Thoracic aorta (tissue), 2 donors: ENCODE measurements around the gene LETM1. TPM values are rescaled to one million over a fixed set of nuclear protein-coding genes. Genes with fewer than 3 reads are reported as not detected.

Experiments used
- ATAC-seq: fragments of 150-250 bp; one replicate; pipeline ENCODE4 v1.8.0; 2017; ENCODE audit warnings: low read depth; ENCODE audit not compliant: insufficient number of reproducible peaks, low FRiP score
- DNase-seq: peaks from one replicate; pipeline ENCODE4 v3.0.0-alpha.2; 2020; ENCODE audit warnings: low spot score
- H3K27ac ChIP-seq, 2 donors: fragments of 200-600 bp; sonication (generic); 1 replicate in 1 of 2; 2 replicates in 1 of 2; pipeline ENCODE4 v1.5.1; 2016; ENCODE audit warnings: mild to moderate bottlenecking in 2 of 2, moderate library complexity in 2 of 2
- H3K27me3 ChIP-seq: fragments of 200-600 bp; sonication (generic); replicated peaks from 2 replicates; pipeline ENCODE4 v1.6.0; 2016; ENCODE audit warnings: mild to moderate bottlenecking; ENCODE audit not compliant: insufficient read depth
- H3K36me3 ChIP-seq: fragments of 200-600 bp; sonication (generic); one replicate; pipeline ENCODE4 v1.5.1; 2016
- H3K4me1 ChIP-seq, 2 donors: fragments of 200-600 bp; sonication (generic); 1 replicate in 1 of 2; 2 replicates in 1 of 2; pipeline versions ENCODE4 v1.5.1 to v1.6.0; 2016; ENCODE audit warnings: low read depth in 2 of 2, mild to moderate bottlenecking in 1 of 2; ENCODE audit not compliant: control insufficient read depth in 1 of 2
- H3K4me3 ChIP-seq: fragments of 200-600 bp; sonication (generic); 2 replicates; pipeline ENCODE4 v1.5.1; 2016; ENCODE audit warnings: mild to moderate bottlenecking
- H3K9me3 ChIP-seq: fragments of 200-600 bp; sonication (generic); 2 replicates; pipeline ENCODE4 v1.5.1; 2016
- CTCF ChIP-seq: fragments of 200-600 bp; sonication (generic); IDR thresholded peaks from one replicate; pipeline ENCODE4 v1.5.1; 2019; ENCODE audit warnings: antibody characterized with exemption
- total RNA-seq, 2 donors: library from RNA; depleted of rRNA; stranded (reverse); fragments of >200 nt; gene quantifications; one replicate each; pipeline versions ENCODE4 v1.1.0 to v1.2.3, GENCODE V29; 2016

LETM1 gene
- total RNA-seq, 2 donors from 2014 or later = 30.5 to 68.9 TPM

- H3K36me3 ChIP-seq = peaks cover 5% of the 10 kb centered on the region
- H3K4me1 ChIP-seq = peaks cover 0 to 7% of the 10 kb centered on the region in 2 donors
- DNase-seq (no peak), ATAC-seq (no peak)
- no peak overlapping the region for H3K27ac ChIP-seq
- no peak for TF ChIP-seq CTCF
- H3K9me3 ChIP-seq = no peaks in the 10 kb centered on the region
- H3K27me3 ChIP-seq = no peaks in the 10 kb centered on the region
- H3K4me3 ChIP-seq = no peak overlapping the region
These were observed 40.7 kb upstream of the LETM1 start for GRCh38 chr4:1896658-1896991.

- DNase-seq = no peak
- no peak overlapping the region for H3K27ac ChIP-seq
- TF ChIP-seq CTCF = no peak
- no peak for ATAC-seq
- H3K4me1 ChIP-seq = peaks cover 0 to 7% of the 10 kb centered on the region in 2 donors
- no peak overlapping the region for H3K4me3 ChIP-seq
- H3K36me3 ChIP-seq = peaks cover under 1% of the 10 kb centered on the region
- no peaks in the 10 kb centered on the region for H3K27me3 ChIP-seq
- no peaks in the 10 kb centered on the region for H3K9me3 ChIP-seq
These were observed 40.2 kb upstream of the LETM1 start for GRCh38 chr4:1895971-1896657.

- no peak for ATAC-seq
- no peak for DNase-seq
These were observed 35.1 kb upstream of the LETM1 start for GRCh38 chr4:1890979-1891570.

GRCh38 chr4:1887052-1887451 is 31.1 kb upstream of the LETM1 start:
- Histone ChIP-seq H3K27me3 (no peaks in the 10 kb centered on the region), H3K27ac (no peak overlapping the region), H3K4me1 (no peaks in the 10 kb centered on the region), H3K4me3 (no peak overlapping the region), H3K36me3 (no peaks in the 10 kb centered on the region), H3K9me3 (no peaks in the 10 kb centered on the region)
- no peak for TF ChIP-seq CTCF
- DNase-seq = no peak
- no peak for ATAC-seq

More at GRCh38 chr4:1890979-1891570, 35.1 kb upstream of the LETM1 start:
- no peaks in the 10 kb centered on the region for H3K27me3 ChIP-seq
- H3K36me3 ChIP-seq = no peaks in the 10 kb centered on the region
- H3K4me3 ChIP-seq = no peak overlapping the region
- H3K27ac ChIP-seq = no peak overlapping the region
- TF ChIP-seq CTCF = no peak
- H3K9me3 ChIP-seq = no peaks in the 10 kb centered on the region
- H3K4me1 ChIP-seq = no peaks in the 10 kb centered on the region

GRCh38 chr4:1885414-1885813 is 29.5 kb upstream of the LETM1 start:
- DNase-seq = no peak
- H3K36me3 ChIP-seq = no peaks in the 10 kb centered on the region

More at GRCh38 chr4:1885414-1885813, 29.5 kb upstream of the LETM1 start:
- H3K4me1 ChIP-seq = no peaks in the 10 kb centered on the region
- TF ChIP-seq CTCF = no peak
- H3K27ac ChIP-seq = no peak overlapping the region
- no peak for ATAC-seq
- H3K4me3 ChIP-seq = no peak overlapping the region
- H3K27me3 ChIP-seq = no peaks in the 10 kb centered on the region
- H3K9me3 ChIP-seq = no peaks in the 10 kb centered on the region
